IPS-15b (cell line): Measurements from ENCODE around the gene CDC42EP5.

ENCODE experiments used
- H3K27me3 ChIP-seq: one replicate; pipeline ENCODE4 v1.6.1; 2013; ENCODE audit warnings: low read length; ENCODE audit not compliant: control insufficient read depth, insufficient read depth
- H3K36me3 ChIP-seq: one replicate; pipeline ENCODE4 v1.6.1; 2013; ENCODE audit warnings: low read length; ENCODE audit not compliant: control insufficient read depth, insufficient read depth
- H3K4me1 ChIP-seq: one replicate; pipeline ENCODE4 v1.6.1; 2013; ENCODE audit warnings: mild to moderate bottlenecking, low read length; ENCODE audit not compliant: control insufficient read depth, insufficient read depth
- H3K4me3 ChIP-seq: one replicate; pipeline ENCODE4 v1.5.1; 2013; ENCODE audit warnings: low read depth, low read length
- H3K9ac ChIP-seq: one replicate; pipeline ENCODE4 v1.6.1; 2013; ENCODE audit warnings: low read depth, mild to moderate bottlenecking, low read length
- H3K9me3 ChIP-seq: one replicate; pipeline ENCODE4 v1.6.1; 2013; ENCODE audit warnings: mild to moderate bottlenecking, low read length; ENCODE audit not compliant: control insufficient read depth, insufficient read depth

CDC42EP5 gene

DNA sequence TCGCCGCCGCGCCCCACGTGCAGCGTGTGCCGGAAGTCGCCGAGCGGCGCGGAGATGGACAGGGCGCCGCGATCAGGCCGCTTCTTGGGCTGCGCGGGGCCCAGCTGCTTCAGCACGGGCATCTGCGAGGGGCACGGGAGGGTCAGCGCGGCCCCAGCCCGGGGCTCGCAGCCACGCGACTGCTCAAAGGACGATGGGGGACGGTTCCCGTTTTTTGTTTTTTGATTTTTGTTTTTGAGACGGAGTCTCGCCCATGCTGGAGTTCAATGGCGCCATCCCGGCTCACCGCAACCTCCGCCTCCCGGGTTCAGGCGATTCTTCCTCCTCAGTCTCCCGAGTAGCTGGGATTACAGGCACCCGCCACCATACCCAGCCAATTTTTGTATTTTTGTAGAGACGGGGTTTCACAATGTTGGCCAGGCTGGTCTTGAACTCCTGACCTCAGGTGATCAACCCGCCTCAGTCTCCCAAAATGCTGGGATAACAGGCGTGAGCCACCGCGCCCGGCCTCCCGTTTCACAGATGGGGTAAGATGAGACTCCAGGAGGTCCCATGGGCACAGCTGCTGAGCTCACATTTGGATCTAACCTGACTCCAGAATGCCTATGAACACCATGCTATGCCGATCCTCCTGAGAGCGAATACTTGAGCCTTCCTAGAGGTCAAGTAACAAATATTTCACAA, 7.5 kb downstream of the CDC42EP5 start:
- no peak overlapping the region for H3K4me3 ChIP-seq

DNA sequence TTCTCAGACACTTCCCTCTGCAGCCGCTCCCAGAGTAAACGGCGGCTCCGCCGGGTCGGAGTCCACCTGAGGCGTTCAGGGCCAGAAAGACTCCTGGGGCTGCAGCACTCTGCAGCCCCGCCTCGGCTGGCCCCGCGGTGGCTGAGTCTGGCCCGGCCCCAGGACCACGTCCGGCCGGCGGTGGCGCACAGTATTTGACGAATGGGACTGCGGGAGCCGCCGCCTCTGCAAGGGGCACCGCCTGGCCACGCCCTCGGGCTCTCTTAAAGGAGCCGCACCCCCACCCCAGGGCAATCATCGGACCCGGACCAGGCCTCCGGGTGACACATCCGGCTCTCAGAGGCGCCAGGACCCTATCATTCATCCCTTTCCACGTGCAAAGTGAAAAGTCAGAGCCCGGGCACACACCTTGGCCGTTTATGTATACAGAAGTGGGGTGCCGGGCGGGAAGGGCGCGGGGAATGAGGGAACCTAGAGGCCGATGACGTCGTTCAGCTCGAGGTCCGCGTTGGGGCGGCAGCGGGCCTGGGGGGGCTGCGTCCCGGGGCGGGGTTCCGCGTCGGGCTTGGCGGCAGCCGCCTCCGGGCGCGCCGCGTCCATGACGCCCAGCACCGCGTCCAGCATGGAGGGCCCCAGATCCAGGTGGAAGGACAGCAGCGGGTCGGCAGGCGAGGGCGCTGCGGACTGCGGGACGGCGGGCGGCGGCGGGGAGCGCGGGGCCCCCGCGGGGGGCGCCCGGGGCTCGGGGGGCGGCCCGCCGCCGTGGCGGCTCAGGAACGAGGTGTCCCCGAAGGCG, 8.3 kb downstream of the CDC42EP5 start:
- Histone ChIP-seq H3K9me3 (no peaks in the 10 kb centered on the region), H3K4me3 (peak overlapping the region; percentile 63), H3K9ac (peak overlapping the region; percentile 76), H3K27me3 (peaks cover 4% of the 10 kb centered on the region), H3K36me3 (peaks cover 25% of the 10 kb centered on the region), H3K4me1 (no peaks in the 10 kb centered on the region)

More for the DNA sequence above, 7.5 kb downstream of the CDC42EP5 start:
- peaks cover 11% of the 10 kb centered on the region for H3K27me3 ChIP-seq
- no peaks in the 10 kb centered on the region for H3K4me1 ChIP-seq
- H3K9me3 ChIP-seq, result no peaks in the 10 kb centered on the region
- peaks cover 20% of the 10 kb centered on the region for H3K36me3 ChIP-seq
- no peak overlapping the region for H3K9ac ChIP-seq

DNA sequence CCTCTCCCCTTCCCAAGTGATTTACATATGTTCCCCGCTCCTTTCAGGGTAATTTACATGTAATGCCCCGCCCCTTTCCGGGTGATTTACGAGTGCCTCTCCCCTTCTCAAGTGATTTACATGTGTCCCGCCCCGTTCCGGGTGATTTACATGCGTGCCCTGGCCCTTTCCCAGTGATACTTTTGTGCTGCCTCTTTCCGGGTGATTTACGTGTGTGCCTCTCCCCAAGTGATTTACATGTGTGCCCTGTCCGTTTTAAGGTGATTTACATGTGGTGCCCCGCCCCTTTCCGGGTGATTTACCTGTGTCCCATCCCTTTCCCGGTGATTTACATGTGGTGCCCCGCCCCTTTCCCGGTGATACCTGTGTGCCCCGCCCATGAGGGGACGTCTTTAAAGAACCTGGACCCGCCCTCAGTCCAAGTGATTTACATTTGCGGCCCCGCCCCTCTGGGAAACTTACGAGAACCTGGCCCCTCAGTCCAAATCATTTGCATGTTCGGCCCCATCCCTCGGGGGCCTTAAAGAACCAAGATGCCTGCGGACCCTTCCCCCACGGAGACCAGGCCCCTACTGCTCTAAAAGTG, 9.0 kb downstream of the CDC42EP5 start:
- H3K4me1 ChIP-seq, result no peaks in the 10 kb centered on the region
- no peaks in the 10 kb centered on the region for H3K27me3 ChIP-seq
- H3K4me3 ChIP-seq, result peak overlapping the region; percentile 63
- peak overlapping the region; percentile 76 for H3K9ac ChIP-seq
- peaks cover 32% of the 10 kb centered on the region for H3K36me3 ChIP-seq
- H3K9me3 ChIP-seq, result no peaks in the 10 kb centered on the region

DNA sequence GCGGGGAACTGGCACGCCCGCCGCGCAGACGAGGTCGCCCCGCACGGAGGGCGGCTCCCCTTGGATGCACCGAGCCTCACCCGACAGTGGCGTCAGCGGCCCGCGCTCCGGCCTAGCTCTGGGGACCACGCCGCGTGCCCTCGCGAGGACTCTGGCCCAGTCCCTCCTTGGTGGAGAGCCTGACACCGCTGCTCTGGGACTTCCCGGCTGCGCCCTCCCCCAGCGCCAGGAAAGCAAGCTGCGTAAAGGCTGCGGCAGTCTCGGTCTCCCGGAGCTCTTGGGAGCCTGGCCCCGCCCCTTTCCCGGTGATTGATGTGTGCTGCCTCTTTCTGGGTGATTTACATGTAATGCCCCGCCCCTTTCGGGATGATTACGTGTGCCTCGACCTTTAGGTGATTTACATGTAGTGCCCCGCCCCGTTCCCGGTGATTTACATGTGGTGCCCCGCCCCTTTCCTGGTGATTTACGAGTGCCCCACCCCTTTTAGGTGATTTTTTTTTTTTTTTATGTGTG, 9.5 kb downstream of the CDC42EP5 start, which contains the start of gene LENG9:
Gene LENG9, minus strand, starts transcription at position 248 of the 513 bp plus-strand sequence. CDS start 252 bp downstream, outside the sequence.
- H3K4me1 ChIP-seq, result no peaks in the 10 kb centered on the region
- H3K27me3 ChIP-seq, result no peaks in the 10 kb centered on the region
- peak within 1 kb of the TSS; percentile 63 for H3K4me3 ChIP-seq
- H3K9ac ChIP-seq, result peak within 1 kb of the TSS; percentile 76
- H3K9me3 ChIP-seq, result no peaks in the 10 kb centered on the region
- H3K36me3 ChIP-seq, result peaks cover 38% of the 10 kb centered on the region

DNA sequence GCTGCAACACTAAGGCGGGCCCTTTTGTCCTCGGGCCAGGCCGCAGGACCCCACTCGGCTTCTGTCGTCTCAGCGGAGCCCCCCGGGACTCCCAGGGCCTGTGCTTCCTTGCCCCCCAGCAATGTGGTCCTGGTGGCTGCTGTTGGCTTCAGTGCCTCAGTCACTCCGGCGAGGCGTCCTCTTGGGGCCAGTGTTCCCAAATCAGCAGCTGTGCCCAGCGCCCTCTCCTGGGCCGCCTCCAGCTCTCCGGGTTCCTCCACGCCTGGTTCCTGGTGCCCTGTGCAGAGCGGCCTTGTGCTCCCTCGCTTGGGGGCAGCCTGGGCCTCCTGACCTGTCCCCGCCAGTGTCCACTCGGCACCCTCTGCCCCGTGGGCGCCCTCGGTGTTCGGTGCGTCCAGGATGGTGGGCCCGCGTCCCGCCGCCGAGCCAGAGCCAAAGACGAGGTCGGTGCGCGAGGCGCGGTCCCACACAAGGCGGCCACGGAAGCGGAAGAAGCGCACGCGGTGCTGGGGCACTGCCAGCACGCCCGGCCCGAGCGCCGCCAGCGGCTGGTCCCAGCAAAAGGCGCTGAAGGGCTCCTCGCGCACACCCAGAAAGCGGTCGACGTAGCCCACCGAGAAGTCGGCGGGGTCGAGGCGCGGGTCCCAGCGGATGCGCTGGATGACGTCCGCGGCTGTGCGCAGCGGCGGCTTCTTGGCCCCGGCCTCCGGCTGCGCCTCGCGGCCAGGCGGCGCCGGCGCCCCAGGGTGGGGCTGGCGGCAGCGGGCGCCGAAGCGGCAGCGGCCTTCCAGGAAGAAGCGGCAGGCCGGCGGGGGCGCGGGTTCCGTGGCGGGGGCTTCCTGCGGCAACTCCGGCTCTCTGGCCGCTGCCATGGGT, 10.2 kb downstream of the CDC42EP5 start:
- peak overlapping the region; percentile 62 for H3K4me3 ChIP-seq
- peak overlapping the region; percentile 56 for H3K9ac ChIP-seq
- peaks cover 45% of the 10 kb centered on the region for H3K36me3 ChIP-seq
- H3K4me1 ChIP-seq, result no peaks in the 10 kb centered on the region
- H3K9me3 ChIP-seq, result no peaks in the 10 kb centered on the region
- no peaks in the 10 kb centered on the region for H3K27me3 ChIP-seq

DNA sequence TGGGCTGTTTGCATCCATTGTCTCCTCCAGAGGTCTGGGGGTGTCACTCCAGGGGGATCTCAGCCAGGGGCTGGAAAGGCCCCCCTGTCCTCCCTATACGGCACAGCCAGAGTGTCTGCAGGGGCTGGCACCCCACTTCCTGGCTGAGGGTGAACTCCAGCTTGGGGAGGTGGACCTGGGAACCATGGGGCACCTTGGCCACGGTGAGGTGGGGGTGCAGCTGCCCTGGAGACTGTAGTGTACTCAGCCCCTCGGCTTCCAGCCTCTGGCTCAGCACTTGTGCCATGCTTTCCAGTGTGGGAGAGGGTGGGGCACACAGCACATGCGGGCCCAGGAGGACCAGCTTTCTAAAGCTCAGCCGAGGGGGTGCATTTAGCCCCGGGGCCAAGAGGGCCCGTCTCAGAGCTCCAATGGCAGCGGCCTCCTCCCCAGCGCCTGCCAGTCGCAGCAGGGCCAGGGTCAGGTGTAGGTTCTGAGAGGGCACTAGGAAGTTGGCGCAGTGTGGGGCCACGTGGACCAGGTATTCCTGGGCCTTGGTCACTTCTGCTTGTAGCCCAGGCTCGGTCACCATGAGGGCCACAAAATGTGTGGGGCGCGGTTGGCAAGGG, 10.9 kb downstream of the CDC42EP5 start:
- Histone ChIP-seq H3K27me3 (no peaks in the 10 kb centered on the region), H3K36me3 (peaks cover 52% of the 10 kb centered on the region), H3K9me3 (no peaks in the 10 kb centered on the region), H3K9ac (peak overlapping the region; percentile 56), H3K4me3 (peak overlapping the region; percentile 62), H3K4me1 (no peaks in the 10 kb centered on the region)

DNA sequence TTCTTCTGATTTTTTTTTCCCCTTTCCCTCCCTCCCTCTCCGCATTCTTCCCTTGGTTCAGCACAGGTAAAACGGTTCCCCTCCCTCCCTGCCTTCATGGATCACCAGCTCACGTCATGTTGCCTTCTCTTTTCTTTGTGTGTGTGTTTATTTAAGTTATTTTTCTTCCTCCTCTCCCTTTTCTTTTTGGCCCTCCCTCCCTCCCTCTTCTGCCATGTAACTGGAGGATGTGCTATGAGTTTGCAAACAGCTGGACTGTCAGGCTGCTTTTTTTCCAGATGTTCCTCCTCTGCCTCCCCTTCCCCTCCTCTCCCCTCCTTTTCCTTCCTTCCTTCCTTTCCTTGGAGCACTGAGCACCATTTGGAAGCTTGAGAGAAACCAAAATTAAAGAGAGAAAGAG, 11.5 kb downstream of the CDC42EP5 start:
- no peak overlapping the region for H3K9ac ChIP-seq
- H3K4me3 ChIP-seq, result no peak overlapping the region
- H3K36me3 ChIP-seq, result peaks cover 57% of the 10 kb centered on the region
- no peaks in the 10 kb centered on the region for H3K4me1 ChIP-seq
- no peaks in the 10 kb centered on the region for H3K9me3 ChIP-seq
- no peaks in the 10 kb centered on the region for H3K27me3 ChIP-seq

DNA sequence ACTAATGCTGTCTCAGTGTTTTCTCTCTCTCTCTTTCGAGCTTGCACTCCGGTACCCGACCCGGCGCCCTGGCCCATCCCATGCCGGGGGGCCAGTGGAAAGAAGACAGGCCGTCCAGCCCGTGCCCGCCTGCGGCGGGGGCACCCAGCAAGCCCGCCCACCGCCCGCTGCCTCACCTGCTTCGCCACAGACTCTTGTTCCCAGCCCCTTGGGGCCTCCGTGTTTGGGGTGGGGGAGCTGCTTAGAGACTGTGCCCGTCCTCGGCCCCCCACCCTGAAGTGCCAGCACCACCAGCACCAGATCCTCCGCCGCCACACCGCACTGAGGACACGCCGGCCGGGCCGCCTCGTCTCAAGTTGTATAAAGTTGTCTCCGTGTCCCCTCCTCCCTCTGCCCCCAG, 11.9 kb downstream of the CDC42EP5 start:
- Histone ChIP-seq H3K9ac (no peak overlapping the region), H3K36me3 (peaks cover 61% of the 10 kb centered on the region), H3K4me3 (no peak overlapping the region), H3K4me1 (no peaks in the 10 kb centered on the region), H3K9me3 (no peaks in the 10 kb centered on the region), H3K27me3 (no peaks in the 10 kb centered on the region)

DNA sequence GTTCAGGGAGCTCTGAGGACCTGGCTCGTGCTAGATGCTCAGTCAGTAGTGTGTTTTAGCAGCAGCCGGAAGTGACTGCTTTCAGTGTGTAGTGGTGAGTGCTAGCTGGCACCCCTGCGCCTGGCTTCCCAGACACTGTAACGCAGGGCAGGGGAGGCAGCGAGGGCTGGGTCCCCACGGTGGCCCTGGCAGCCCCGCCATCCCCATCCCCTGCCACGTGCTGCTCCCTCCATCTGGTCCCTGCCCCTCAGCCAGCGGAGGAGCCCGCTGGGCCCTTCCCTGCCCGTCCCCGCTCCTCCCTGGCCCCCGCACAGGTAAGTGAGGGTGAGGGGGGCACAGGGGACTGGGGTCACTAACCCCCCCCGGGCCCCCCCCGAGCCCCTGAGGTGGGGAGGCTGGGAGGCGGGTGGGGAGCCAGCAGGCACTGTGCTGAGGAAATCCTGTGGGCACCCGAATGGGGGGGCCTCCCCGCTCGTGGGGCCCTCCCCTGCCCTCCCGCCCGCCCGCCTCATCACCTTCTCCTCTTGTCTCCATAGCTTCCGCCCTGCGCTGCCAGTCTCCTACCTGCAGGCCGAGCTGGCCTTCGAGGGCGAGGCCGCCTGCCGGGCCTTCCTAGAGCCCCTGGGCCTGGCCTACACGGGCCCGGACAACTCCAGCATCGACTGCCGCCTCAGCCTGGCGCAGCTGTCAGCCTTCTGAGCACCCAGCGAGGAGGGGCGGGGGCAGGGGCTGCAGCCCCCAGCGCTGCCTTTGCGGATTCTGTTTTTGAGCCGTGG, 12.7 kb downstream of the CDC42EP5 start:
- H3K27me3 ChIP-seq, result no peaks in the 10 kb centered on the region
- peaks cover 69% of the 10 kb centered on the region for H3K36me3 ChIP-seq
- no peaks in the 10 kb centered on the region for H3K4me1 ChIP-seq
- no peak overlapping the region for H3K4me3 ChIP-seq
- no peak overlapping the region for H3K9ac ChIP-seq
- H3K9me3 ChIP-seq, result no peaks in the 10 kb centered on the region
